Stomach (tissue), 4 donors: ENCODE data around the gene TLCD1.

ENCODE experiments used
- CTCF ChIP-seq, 7 experiments: fragments of 450-650 bp in 4 of 7; fragments of 200-600 bp in 3 of 7; sonication (generic) in 3 of 7; IDR thresholded peaks; one replicate each; pipeline ENCODE4 v1.5.1; 2016 to 2019; ENCODE audit warnings: antibody characterized with exemption in 7 of 7, control low read depth in 2 of 7, mild to moderate bottlenecking in 1 of 7
- EP300 ChIP-seq: sonication (generic); formaldehyde crosslinking; IDR thresholded peaks from one replicate; pipeline ENCODE4 v1.6.1; 2017; ENCODE audit warnings: antibody characterized with exemption

GRCh38 chr17:28755486-28755885 lies 29.5 kb upstream of the TLCD1 start:
- TF ChIP-seq CTCF (IDR thresholded peaks at IDR 0.05) (no peak), EP300 (no peak)
